ENCODE results near the gene DDIAS. TPM values are rescaled to one million over a fixed set of nuclear protein-coding genes. Genes with fewer than 3 reads are reported as not detected.

The DDIAS gene
- total RNA-seq, 2 donors from 2014 or later: 1.2 TPM; not detected in 1

DNA sequence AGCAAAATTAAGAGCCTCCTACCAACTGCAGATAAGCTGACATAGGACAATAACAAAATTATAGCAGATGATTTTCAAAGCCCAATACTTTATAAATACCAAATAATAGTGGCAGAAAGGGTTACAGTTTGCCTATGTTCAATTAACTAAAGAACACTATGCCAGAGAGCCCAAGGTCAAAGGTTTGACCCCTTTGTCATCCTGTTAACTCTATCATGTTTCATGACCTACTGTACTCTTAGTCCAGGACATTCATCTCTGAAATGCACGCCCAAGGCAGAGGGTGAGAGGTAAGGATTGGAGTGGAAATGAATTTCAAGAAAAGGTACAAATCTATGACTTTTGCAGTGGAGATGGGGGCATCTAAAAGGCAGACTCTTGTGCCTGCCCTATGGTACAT lies 70.6 kb downstream of the DDIAS start:
- no peak for DNase-seq (ENCODE audit: low spot score)
- TF ChIP-seq, protein P1, sequence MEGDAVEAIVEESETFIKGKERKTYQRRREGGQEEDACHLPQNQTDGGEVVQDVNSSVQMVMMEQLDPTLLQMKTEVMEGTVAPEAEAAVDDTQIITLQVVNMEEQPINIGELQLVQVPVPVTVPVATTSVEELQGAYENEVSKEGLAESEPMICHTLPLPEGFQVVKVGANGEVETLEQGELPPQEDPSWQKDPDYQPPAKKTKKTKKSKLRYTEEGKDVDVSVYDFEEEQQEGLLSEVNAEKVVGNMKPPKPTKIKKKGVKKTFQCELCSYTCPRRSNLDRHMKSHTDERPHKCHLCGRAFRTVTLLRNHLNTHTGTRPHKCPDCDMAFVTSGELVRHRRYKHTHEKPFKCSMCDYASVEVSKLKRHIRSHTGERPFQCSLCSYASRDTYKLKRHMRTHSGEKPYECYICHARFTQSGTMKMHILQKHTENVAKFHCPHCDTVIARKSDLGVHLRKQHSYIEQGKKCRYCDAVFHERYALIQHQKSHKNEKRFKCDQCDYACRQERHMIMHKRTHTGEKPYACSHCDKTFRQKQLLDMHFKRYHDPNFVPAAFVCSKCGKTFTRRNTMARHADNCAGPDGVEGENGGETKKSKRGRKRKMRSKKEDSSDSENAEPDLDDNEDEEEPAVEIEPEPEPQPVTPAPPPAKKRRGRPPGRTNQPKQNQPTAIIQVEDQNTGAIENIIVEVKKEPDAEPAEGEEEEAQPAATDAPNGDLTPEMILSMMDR (IDR thresholded peaks at IDR 0.05): no peak
- no peaks in the 10 kb centered on the region for H3K36me3 ChIP-seq
- no peaks in the 10 kb centered on the region for H3K4me1 ChIP-seq (ENCODE audit: control insufficient read depth in 1 of 2, low read depth in 2 of 2)
- no peak for ATAC-seq (ENCODE audit: insufficient number of reproducible peaks, low FRiP score, low read depth)
- H3K27ac ChIP-seq: no peak overlapping the region
- H3K4me3 ChIP-seq: no peak overlapping the region
- no peaks in the 10 kb centered on the region for H3K27me3 ChIP-seq (replicated peaks; ENCODE audit: insufficient read depth)
- H3K9me3 ChIP-seq: no peaks in the 10 kb centered on the region

DNA sequence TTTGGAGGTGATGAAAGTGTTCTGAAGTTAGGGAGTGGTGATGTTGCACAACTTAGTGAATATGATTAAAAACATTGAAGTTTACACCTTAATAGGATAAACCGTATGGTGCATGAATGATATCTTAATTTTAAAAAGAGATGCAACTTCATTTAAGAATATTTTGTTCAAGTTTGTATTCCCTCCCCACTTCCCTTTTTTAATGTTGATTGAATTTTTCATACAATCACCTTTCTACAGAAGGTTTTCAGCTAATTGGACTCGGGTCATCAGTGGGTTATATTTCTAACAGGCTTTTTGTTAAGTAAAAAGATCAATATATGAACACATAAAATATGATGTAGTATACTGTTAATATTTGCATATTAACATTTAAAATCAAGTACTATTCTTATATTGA lies 72.6 kb downstream of the DDIAS start:
- Histone ChIP-seq H3K27me3 (replicated peaks; ENCODE audit: insufficient read depth) (no peaks in the 10 kb centered on the region), H3K4me3 (no peak overlapping the region), H3K36me3 (no peaks in the 10 kb centered on the region), H3K4me1 (ENCODE audit: control insufficient read depth in 1 of 2, low read depth in 2 of 2) (no peaks in the 10 kb centered on the region), H3K27ac (no peak overlapping the region), H3K9me3 (no peaks in the 10 kb centered on the region)
- ATAC-seq (ENCODE audit: insufficient number of reproducible peaks, low FRiP score, low read depth) (no peak), DNase-seq (ENCODE audit: low spot score) (no peak)
- TF ChIP-seq, protein P1 (IDR thresholded peaks at IDR 0.05): no peak

DNA sequence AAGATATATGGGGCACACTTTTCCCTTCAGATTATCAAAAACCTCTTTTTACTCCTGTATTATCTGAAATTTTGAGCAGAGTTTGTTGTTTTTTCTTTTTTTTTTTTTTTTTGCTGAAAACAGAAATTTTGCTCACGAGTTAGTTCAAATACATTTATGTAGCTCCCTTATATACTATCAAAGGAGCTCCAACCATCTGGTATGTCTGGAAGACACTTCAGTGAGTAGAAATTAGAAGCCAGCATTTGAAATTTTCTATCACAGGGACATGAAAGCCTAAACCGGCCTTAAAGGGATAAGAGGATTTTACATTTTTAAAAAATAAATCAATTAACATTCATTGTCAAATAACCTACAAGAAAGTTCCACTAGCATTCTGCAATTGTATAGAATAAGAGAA lies 73.3 kb downstream of the DDIAS start:
- DNase-seq (ENCODE audit: low spot score): no peak
- Histone ChIP-seq H3K36me3 (no peaks in the 10 kb centered on the region), H3K4me1 (ENCODE audit: control insufficient read depth in 1 of 2, low read depth in 2 of 2) (peaks cover 3 to 5% of the 10 kb centered on the region in 2 donors), H3K27me3 (replicated peaks; ENCODE audit: insufficient read depth) (no peaks in the 10 kb centered on the region), H3K9me3 (no peaks in the 10 kb centered on the region), H3K27ac (no peak overlapping the region), H3K4me3 (no peak overlapping the region)
- no peak for ATAC-seq (ENCODE audit: insufficient number of reproducible peaks, low FRiP score, low read depth)
- TF ChIP-seq, protein P1 (IDR thresholded peaks at IDR 0.05): no peak

DNA sequence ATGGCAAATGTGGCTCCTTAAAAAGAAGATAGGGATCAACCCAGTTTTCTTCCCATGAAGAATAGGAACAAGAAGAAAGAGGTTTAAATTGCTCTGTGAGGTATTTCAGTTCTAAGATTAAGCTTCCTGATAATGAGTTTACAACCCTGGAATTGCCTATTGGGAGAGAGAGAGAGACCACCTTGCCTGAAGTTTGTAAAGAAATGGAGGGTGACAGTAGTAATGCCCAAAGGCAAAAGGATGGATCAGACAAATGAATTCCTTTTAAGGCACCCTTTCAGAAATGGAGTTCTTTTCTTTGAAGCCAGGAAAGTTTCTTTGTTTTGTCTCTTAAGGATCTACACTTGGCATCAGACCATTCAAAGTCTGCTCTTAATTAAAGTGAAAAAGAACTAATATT lies 74.3 kb downstream of the DDIAS start:
- Histone ChIP-seq H3K27ac (no peak overlapping the region), H3K9me3 (no peaks in the 10 kb centered on the region), H3K4me1 (ENCODE audit: control insufficient read depth in 1 of 2, low read depth in 2 of 2) (peaks cover 4 to 14% of the 10 kb centered on the region in 2 donors), H3K27me3 (replicated peaks; ENCODE audit: insufficient read depth) (no peaks in the 10 kb centered on the region), H3K36me3 (no peaks in the 10 kb centered on the region), H3K4me3 (no peak overlapping the region)
- TF ChIP-seq, protein P1 (IDR thresholded peaks at IDR 0.05): no peak
- ATAC-seq (ENCODE audit: insufficient number of reproducible peaks, low FRiP score, low read depth) (no peak), DNase-seq (ENCODE audit: low spot score) (no peak)

DNA sequence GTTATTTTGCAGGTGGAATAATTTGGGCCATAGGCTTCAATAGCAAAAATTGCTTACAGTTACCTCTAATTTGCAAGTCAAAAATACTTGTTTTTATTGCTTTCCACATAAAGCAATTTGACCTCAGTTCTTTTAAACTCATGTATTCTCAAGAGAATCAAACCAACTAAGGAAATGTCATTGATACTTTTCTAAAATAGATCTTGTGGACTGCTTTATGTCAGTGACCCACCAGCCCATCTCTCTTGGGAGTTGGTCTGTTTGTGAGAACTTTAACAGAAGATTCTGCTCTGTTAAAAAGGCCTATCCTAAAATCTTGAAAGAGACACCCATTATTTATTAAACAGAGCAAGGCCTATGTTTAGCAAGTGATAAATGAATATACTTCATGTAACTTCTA lies 75.2 kb downstream of the DDIAS start:
- DNase-seq (ENCODE audit: low spot score) (no peak), ATAC-seq (ENCODE audit: insufficient number of reproducible peaks, low FRiP score, low read depth) (no peak)
- H3K4me3 ChIP-seq: no peak overlapping the region
- no peaks in the 10 kb centered on the region for H3K27me3 ChIP-seq (replicated peaks; ENCODE audit: insufficient read depth)
- no peak overlapping the region for H3K27ac ChIP-seq
- no peaks in the 10 kb centered on the region for H3K36me3 ChIP-seq
- H3K9me3 ChIP-seq: no peaks in the 10 kb centered on the region
- TF ChIP-seq, protein P1 (IDR thresholded peaks at IDR 0.05): no peak
- peaks cover 4 to 14% of the 10 kb centered on the region in 2 donors for H3K4me1 ChIP-seq (ENCODE audit: control insufficient read depth in 1 of 2, low read depth in 2 of 2)
